ENCODE results near the gene NMB.
"Not testable (repeated sequence)": the region's sequence is repeated elsewhere in the genome, so short reads cannot be mapped to it uniquely, and the experiment has no call there.

Gene NMB, protein sequence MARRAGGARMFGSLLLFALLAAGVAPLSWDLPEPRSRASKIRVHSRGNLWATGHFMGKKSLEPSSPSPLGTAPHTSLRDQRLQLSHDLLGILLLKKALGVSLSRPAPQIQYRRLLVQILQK

DNA sequence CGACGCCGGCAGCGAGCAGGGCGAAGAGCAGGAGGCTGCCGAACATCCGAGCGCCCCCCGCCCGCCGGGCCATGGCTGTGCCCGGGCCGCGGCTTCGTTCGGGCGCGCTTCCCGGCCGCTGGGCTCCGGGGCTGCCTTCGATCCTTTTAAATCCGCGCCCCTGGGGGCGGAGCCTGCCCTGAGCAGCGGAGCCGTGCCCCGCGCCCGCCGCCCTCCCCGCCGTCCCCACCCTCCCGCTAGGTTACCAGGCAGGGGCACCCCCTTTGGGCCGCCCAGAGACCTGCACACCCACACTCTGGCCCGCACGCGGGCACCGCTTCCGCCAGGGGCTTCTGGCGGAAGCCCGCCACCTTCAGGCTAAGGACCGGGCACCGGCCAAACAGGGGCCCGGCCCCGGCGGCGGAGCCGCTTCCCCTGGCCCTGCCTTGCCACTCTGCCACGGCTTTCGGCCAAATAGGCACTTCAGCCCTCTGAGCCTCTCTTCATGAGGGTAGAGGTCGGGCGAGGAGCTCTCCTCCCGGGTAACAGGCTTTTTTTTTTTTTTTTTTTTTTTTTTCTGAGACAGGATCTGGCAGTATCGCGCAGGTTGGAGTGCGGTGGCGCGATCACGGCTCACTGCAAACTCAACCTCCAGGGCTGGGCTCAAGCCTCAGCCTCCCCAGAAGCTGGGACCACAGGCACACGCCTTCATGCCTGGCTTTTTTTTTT is at the start of gene NMB:
TSS of gene NMB (minus strand) at position 120 of the 708 bp plus-strand sequence. CDS start at position 73, 47 bp downstream.
- DNase-seq (ENCODE audit: low spot score): peak; percentile 86

DNA sequence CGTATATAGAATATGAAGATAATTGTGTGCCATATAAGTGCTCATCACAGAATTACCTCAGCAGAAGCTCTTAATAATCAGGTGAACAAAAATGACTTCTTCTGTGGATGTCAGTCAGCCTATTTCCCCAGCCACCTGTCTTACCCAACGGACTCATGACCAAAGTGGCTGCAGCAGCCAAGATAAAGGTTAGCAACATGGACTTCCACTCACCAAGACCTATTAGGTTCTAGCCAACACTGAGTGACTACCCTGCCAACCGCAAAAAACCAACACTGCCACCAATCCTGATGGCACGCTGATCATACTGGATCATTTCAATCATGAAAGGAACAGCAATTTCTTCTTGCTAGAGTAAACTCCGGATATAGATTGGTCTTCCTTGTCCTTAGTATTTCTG is 45.8 kb upstream of the NMB start:
- no peak for DNase-seq (ENCODE audit: low spot score)

DNA sequence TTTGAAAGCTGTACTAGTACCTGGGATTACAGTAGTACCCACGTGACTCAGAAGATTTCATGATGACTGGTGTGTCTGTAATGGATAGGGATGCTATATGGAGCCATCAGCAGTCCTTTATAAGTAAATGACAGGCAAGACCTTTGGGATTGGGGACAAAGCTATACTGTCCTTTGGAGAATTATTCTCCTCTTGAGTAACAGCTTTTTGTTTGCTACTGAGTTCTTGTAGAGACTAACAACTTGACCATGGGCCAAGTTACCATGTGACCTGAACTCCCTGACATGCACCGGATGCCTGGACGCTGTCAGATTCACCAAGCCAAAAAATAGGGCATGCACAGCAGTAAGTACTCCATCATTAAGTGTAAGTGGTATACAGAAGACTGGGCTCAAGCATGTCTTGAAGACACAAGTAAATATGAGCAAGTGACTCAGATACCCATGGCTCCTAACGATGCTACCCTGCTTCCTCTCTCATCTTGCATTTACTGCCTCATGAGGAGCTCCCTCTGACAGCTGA is 45.0 kb upstream of the NMB start:
- no peak for DNase-seq (ENCODE audit: low spot score)

DNA sequence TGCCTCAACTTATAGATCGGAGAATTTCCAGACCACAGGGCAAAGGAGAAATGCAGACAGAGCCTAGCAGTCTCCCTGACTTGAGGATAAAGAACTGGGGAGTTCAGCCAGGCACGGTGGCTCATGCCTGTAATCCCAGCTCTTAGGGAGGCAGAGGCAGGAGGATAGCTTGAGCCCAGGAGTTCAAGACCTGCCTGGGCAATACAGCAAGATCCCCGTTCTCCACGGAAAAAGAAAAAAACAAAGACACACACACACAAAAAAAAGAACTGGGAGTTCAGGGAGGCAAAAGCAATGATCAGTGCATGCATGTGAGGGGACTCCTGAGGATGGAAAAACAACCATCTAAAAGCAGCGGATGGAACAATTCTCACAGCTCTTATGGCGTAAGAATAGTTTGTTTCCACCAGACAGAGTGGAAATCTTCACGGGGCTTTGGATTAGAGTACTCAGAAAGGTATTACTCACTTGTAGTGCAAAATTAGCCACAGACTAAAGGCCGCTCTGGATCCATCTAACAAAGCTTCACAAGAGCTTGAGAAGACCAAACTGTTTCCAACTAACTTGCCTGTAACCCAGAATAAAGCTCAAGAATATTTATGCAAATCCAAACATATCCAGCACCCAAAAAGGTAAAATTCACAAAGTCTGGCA is 41.7 kb upstream of the NMB start:
- DNase-seq (ENCODE audit: low spot score): no peak

DNA sequence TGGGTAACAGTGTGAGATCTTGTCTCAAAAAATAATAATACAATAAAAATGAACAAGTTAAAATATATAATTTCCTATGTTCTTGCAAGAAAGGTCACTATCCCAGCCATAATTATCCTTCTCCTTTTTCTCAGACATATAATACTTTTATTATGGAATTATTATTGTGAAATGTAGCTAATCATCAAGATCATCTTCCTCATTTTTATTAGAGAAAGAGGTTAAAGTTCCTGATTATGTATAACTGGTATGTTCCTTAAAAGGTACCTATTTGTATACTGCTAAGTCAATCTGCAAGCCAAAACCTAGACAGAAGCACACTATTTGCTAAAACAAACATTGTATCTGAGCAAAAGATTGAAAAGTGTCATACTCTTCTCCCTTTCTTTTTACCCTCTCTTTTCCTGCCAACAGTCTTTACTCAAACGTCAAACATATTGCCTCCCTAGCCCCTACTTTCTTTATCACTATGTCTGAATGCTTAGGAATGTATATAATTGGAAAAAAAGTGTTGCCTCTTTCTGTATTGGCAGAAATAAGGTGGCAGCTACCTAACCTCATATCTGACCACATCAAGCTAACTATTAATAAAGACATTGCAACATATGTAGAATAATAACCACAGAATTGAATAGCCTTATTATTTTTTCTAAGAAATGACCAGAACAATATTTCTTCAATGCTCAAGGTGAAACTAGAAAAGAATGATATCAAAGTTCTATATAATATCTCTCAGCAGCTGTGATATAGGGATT is 39.4 kb upstream of the NMB start:
- DNase-seq (ENCODE audit: low spot score): no peak

DNA sequence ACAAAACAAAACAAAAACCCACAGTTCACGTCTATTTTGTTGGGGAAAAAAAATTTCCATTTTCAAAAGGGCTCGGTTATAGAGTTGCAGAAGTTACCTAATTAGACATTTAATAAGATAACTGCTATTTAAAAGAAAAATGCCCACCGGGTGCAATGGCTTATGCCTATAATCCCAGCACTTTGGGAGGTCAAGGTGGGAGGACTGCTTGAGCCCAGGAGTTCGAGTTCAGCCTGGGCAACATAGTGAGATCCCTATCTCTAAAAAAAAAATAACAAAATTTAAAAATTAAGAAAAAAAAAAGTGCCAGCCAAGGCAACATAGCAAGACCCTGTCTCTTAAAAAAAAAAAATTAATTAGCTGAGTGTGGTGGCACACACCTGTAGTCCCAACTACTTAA is 38.8 kb upstream of the NMB start:
- DNase-seq (ENCODE audit: low spot score): no peak

DNA sequence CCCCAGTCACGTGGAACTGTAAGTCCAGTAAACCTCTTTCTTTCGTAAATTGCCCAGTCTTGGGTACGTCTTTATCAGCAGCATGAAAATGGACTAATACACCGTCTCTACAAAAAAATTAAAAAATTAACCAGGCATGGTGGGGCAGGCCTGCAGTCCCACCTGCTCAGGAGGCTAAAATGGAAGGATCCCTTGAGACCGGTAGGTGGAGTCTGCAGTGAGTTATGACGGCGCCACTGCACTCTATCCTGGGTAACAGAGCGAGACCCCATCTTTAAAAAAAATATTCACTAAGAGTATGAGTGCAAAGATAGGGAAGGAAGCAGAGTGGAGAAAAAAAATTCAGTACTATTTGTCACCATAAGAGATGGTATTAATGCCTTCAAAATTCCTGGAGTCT is 32.3 kb upstream of the NMB start:
- no peak for DNase-seq (ENCODE audit: low spot score)

DNA sequence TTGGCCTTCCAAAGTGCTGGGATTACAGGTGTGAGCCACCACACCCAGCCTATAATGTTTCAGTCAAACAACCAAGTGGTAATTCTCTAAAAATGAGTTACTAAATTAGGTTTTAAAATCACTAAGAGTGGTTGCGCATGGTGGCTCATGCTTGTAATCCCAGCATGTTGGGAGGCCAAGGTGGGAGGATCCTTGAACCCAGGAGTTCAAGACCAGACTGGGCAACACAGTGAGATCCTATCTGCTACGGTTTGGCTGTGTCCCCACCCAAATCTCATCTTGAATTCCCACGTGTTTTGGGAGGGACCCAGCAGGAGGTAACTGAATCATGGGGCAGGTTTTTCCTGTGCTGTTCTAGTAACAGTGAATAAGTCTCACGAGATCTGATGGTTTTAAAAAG is 31.9 kb upstream of the NMB start:
- no peak for DNase-seq (ENCODE audit: low spot score)

DNA sequence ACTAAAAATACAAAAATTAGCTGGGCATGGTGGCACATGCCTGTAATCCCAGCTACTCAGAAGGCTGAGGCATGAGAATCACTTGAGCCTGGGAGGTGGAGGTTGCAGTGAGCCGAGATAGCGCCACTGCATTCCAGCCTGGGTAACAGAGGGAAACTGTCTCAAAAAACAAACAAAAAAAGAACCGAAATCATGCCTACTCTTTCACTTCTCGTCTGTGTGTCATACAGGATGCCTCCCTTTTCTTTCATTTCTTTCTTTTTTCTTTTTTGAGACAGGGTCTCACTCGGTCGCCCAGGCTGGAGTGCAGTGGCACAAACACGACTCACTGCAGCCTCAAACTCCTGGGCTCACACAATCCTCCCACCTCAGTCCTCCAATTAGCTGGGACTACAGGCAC is 28.4 kb upstream of the NMB start:
- not testable (repeated sequence) for DNase-seq (ENCODE audit: low spot score)

DNA sequence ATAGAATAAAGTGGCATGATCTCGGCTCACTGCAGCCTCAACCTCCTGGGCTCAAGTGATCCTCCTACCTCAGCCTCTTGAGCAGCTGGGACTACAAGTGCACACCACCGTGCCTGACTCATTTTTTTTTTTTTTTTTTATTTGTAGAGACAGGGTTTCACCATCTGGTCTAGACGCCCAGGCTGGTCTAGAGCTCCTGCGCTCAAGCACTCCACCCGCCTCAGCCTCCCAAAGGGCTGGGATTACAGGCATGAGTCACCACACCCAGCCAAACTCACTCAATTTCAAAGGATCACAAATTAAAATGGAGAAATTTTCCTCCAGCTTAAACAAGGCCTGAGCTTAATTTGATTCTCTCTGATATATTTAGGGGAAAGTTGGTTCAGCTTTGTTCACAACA is 27.3 kb upstream of the NMB start:
- DNase-seq (ENCODE audit: low spot score): no peak

DNA sequence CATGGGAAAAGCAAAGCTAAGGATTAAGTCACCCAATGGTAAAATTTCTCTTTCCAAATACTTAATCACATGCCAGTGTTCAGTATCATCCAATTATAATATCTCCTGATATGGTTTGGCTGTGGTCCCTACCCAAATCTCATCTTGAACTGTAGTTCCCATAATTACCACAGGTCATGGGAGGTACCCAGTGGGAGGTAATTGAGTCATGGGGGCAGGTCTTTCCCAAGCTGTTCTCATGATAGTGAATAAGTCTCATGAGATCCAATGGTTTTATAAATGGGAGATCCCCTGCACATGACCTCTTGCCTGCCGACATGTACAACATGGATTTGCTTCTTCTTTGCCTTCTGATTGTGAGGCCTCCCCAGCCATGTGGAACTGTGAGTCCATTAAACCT is 26.1 kb upstream of the NMB start:
- DNase-seq (ENCODE audit: low spot score): no peak

DNA sequence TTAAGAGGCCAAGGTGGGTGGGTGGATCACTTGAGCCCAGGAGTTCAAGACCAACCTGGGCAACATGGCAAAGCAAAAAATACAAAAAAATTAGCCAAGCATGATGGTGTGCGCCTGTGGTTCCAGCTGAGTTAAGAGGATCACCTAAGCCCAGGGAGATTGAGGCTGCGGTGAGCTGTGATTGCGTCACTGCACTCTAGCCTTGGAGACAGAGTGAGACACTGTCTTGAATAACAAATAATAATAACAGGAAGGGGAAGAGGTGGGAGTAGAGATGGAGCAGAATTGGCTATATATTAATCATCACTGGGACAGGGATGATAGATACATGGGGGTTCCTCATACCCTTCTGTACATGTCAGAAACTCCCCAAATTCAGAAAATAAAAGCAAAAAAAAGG is 23.8 kb upstream of the NMB start:
- peak; percentile 49 for DNase-seq (ENCODE audit: low spot score)

DNA sequence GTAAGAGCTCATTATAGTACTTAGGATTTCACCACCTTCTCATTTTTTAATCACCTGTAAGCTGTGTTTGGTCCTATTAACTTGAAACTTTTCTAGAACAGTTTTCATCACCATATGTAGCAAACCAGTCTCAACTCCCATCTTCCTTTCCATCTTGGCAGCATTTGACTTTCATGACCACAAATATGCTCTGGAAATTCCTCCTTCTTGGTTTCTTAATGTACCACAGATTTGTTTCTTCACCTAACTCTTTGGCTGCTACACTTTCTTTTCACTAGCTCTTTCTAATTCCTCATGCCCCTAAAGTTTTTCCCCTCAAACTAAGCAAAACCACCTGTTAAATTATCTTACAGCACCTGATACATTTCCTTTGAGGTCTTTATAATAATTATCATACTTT is 13.2 kb upstream of the NMB start:
- no peak for DNase-seq (ENCODE audit: low spot score)

DNA sequence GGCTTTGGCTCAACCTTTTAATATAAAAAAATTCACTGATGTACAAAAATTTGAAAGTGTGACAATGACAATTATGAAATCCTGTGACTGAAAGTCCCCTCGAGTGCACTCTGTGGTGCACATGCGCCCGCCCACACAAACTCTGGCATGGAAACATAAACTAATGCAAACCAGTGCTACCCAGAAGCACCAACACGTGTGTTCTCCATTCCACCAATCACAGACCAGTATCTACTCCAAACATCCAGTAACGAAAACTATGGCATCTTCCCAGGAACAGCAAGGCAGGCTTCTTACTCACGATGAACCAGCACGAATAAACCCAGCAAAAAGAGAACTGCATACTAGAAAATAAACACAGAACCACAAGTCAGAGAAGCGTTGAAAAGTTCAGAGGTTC is 11.7 kb upstream of the NMB start:
- DNase-seq (ENCODE audit: low spot score): no peak

DNA sequence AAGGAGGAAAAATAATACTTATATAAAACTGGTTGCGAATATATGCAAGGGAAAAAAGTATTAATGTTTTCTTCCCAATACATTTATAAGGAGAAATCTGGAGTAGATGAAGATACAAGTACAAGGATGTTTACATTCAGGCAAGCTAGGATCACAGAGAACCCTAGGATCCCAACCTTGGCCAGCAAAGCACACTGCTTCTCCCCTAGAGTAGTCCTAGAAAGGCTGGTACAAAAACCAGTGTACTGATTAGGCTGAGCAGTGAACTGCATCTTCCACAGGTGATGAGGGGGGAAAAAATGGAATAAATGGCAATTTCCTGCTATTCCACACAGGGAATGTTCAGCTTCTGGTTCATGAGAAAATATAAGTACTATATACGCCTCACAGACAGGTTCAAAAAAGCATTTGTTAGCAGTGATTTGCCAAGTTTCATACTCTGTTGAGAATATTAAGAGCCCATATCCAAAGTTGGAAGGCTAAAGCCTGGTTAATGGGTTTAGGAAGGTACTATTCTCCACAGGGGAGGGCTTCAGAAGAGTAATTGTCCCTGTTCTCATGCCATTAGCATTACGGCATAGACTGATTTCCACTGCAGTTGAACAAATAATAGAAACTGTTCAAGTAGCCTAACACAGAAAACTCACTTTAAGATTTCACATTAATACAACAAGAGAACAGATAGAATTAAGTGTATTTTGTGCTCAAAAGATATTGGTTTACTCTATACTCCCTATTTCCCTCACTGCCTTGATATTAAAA is 10.4 kb upstream of the NMB start:
- no peak for DNase-seq (ENCODE audit: low spot score)

DNA sequence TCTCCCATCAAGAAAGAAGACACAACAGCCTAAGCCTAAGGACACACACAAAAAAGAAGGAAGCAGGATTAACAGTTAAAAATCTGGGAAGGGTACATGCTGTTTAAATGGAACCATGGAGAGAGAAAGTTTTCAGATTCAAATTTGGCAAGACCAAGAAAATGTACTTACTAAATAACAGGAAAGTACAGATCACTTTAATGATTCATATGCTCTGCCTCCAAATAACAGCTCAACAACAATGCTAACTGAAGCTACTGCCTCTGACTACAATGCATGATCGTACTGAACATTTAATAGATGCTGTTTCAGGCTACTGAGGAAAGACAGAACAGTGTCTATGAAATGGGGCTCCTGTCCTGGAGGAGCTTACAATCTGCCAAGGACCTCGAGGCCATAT is 8.4 kb upstream of the NMB start:
- no peak for DNase-seq (ENCODE audit: low spot score)

DNA sequence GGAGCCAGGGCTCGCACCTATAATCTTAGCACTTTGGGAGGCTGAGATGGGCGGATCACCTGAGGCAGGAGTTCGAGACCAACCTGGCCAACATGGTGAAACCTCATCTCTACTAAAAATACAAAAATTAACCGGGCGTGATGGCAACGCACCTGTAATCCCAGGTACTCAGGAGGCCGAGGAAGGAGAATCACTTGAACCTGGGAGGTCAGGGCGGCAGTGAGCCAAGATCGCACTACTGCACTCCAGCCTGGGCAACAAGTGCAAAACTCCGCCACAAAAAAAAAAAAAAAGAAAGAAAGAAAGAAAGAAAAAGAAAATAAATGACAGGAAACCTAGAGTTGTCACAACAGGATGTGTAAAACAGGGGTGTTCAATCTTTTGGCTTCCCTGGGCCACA is 3.0 kb upstream of the NMB start:
- no peak for DNase-seq (ENCODE audit: low spot score)

DNA sequence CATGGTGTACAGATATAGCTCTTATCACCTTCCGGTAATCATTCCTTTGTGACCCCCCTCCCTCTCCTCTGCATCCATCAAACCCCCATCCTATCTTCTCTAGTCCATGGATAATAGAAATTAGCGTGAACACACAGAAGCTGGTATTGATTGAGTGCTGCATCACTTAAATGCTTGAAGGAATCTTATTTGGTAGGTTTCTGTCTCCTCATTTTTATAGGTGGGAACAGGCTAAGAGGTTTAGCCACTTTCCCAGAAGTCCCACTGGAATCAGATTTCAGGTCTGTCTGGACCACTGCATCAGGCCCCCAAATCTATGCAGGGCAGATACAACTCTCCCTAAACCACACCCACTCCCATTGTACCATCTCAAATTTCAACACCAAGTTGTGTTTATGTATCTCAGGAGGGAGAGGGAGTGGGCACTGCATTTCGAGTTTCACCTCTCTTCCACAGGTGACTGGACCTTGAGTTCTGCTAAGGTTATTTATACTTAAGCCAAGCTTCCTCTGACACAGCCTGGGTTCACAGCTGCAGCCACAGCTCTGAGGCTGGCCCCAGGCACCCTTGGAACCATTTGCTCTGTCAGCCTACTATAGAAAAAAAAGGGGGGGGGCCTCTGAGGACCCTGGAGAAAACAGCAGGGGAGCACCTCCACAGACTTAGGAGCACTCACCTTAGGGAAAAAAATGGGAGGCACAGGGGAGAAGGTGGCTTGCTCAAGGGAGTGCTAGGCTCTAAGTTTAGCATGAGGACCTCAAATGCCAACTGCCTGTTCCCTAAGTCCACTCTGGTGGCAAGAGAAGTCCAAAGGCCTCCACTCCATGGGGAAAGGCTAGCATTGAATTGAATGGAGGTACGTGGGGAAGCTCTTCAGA is 2.1 kb upstream of the NMB start:
- DNase-seq (ENCODE audit: low spot score): no peak

DNA sequence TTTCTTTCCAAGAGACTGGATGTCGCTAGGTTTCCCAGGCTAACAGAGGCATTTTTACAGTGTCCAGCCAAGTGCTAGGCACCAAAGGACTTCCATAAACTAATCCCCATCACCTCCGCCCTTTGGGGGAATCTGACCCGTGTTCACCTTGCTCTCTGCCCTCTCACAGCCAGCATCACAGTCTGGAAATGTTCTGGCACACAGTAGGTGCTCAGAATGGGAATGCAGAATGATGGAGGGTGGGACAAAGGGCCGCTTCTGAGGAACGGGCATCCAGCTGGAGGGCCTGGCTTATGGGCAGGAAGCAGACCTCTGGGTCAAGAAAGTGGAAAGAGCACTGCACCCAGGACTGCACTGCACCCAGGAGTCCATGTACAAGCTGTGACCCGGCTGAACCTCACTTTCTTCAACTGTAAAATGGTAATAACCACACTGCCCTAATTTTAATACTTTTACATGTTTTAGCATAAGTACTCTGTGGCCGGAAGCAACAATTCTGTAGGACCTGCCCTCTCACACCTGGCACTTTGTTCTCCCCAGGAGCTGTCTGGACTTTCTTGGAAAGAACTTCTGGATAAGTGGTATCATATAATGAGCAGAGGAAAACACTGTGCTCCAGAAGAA is 901 bp upstream of the NMB start:
- DNase-seq (ENCODE audit: low spot score): no peak

DNA sequence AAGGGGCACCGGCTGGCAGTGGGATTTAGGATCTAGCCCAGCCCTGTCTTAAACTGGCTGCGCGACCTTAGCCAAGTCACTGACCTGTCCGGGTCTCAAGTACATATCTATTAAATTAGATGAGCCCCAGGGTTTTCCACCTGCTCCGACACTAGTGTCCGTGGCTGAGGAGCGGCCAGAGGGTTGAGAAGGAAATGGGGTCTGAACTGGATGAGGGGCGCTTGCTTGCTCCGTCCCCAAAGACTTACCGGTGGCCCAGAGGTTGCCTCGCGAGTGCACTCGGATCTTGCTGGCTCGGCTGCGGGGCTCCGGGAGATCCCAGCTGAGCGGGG is 285 bp downstream of the NMB start:
- no peak for DNase-seq (ENCODE audit: low spot score)

DNA sequence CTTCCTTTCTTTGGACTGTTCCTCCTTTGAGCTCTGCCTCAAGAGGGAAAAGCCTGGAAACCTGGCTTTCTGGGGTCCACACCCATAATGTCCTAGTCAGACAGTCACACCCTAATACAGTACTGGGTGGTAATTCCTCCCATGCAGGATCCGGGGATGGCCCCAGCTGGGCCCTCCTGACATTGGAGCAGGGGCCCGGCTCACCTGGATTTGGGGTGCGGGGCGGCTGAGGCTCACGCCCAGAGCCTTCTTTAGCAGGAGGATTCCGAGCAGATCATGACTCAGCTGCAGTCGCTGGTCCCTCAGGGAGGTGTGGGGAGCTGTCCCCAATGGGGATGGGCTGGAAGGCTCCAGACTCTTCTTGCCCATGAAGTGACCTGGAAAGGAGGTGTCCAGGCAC is 1.0 kb downstream of the NMB start:
- DNase-seq (ENCODE audit: low spot score): no peak
